ENCODE data around the gene ST3GAL6. TPM values are rescaled to one million over a fixed set of nuclear protein-coding genes. Genes with fewer than 3 reads are reported as not detected.

Gene ST3GAL6
- total RNA-seq, 5 donors from 2014 or later (not counting 1 experiment from before 2014, with no cell fraction given) = 0.55 to 1.0 (median 0.55) TPM; not detected in 2

DNA sequence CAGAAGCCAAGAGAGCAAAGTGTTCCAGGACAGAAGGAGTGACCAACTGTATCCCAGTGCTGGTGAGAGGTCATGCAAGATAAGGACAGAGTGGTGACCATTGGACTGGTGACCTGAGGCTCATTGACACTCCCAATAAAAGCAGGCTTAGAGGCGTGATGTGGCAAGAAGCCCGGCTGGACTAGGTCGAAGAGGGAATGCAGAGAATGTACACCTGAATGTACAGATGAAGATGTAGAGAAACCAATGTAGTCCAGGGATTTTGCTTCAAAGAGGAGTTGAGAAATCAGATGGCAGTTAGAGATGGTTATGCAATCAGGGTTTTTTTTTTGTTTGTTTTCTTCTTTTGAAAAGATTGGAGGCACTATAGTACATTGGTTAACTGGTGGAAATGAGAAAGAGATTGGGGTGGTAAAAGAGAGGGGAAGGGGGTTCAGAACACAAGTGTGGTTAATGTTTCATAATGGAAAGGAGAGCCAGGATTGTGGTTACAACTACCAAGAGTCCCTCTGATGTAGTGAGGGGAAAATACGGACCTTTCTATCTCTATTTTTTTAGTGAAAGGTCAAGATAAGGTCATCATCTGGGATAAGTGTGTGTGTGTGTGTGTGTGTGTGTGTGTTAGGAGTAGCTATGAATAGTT is 23.3 kb downstream of the ST3GAL6 start:
- peaks cover 3 to 9% of the 10 kb centered on the region in 2 donors for H3K27me3 Mint-ChIP-seq
- Histone ChIP-seq H3K9me3 (no peaks in the 10 kb centered on the region), H3K27me3 (replicated peaks in 1 of 2; ENCODE audit: control insufficient read depth in 2 of 2, extremely low read depth in 1 of 2, insufficient read depth in 2 of 2, low read length in 1 of 2) (no peaks in the 10 kb centered on the region), H3K36me3 (ENCODE audit: control insufficient read depth in 2 of 2, extremely low read depth in 1 of 2, insufficient read depth in 1 of 2, low read length in 1 of 2) (no peaks in the 10 kb centered on the region), H3K27ac (ENCODE audit: low read length) (no peak overlapping the region), H3K4me1 (ENCODE audit: control insufficient read depth in 1 of 2, extremely low read depth in 1 of 2, insufficient read depth in 2 of 2, low read length in 2 of 2) (no peaks in the 10 kb centered on the region), H3K4me3 (ENCODE audit: control insufficient read depth in 1 of 2, extremely low read depth in 1 of 2, low read length in 1 of 2) (no peak overlapping the region)
- ATAC-seq (replicated peaks in 1 of 4) (no peak), DNase-seq (no peak)
- H3K4me1 Mint-ChIP-seq = no peaks in the 10 kb centered on the region
- no peaks in the 10 kb centered on the region for H3K9me3 Mint-ChIP-seq
- CTCF ChIA-PET = no interaction called here
- no peak overlapping the region for H3K27ac Mint-ChIP-seq
- POLR2A ChIA-PET = no interaction called here
- 86% methylated on average over 3 of the region's 4 CpGs for WGBS (ENCODE audit: insufficient coverage)
- H3K36me3 Mint-ChIP-seq = no peaks in the 10 kb centered on the region
- H3K4me3 Mint-ChIP-seq = no peak overlapping the region

DNA sequence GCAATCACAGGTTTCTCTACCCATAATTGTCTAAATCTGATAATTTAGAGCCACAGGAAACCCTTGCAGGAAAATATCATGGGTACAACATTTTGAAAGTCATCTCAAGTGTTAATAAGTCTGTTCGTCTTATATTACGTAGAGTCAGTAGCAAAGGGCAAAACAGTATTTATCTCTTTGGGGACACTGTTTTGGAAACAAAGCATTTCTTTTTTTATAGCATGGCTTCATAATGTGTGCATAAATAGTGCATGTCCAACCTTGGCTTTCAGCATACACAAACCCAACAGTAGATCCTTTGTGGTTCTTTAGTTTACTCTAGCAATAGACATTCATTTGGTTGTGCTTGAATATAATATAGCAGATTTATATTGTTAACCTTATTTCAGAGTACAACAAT is 24.0 kb downstream of the ST3GAL6 start:
- ChIA-PET POLR2A (no interaction called here), CTCF (no interaction called here)
- no peaks in the 10 kb centered on the region for H3K9me3 Mint-ChIP-seq
- WGBS (ENCODE audit: insufficient coverage) = 80% methylated on average over 1 of the region's 2 CpGs
- Histone ChIP-seq H3K27me3 (replicated peaks in 1 of 2; ENCODE audit: control insufficient read depth in 2 of 2, extremely low read depth in 1 of 2, insufficient read depth in 2 of 2, low read length in 1 of 2) (no peaks in the 10 kb centered on the region), H3K4me1 (ENCODE audit: control insufficient read depth in 1 of 2, extremely low read depth in 1 of 2, insufficient read depth in 2 of 2, low read length in 2 of 2) (no peaks in the 10 kb centered on the region), H3K9me3 (no peaks in the 10 kb centered on the region), H3K27ac (ENCODE audit: low read length) (no peak overlapping the region), H3K4me3 (ENCODE audit: control insufficient read depth in 1 of 2, extremely low read depth in 1 of 2, low read length in 1 of 2) (no peak overlapping the region), H3K36me3 (ENCODE audit: control insufficient read depth in 2 of 2, extremely low read depth in 1 of 2, insufficient read depth in 1 of 2, low read length in 1 of 2) (no peaks in the 10 kb centered on the region)
- no peaks in the 10 kb centered on the region for H3K36me3 Mint-ChIP-seq
- ATAC-seq (replicated peaks in 1 of 4) = no peak
- no peak overlapping the region for H3K27ac Mint-ChIP-seq
- H3K4me1 Mint-ChIP-seq = no peaks in the 10 kb centered on the region
- DNase-seq = no peak
- peaks cover 3 to 9% of the 10 kb centered on the region in 2 donors for H3K27me3 Mint-ChIP-seq
- H3K4me3 Mint-ChIP-seq = no peak overlapping the region

GRCh38 chr3:98788651-98789050 is 25.5 kb downstream of the ST3GAL6 start:
- Histone ChIP-seq H3K36me3 (ENCODE audit: control insufficient read depth in 2 of 2, extremely low read depth in 1 of 2, insufficient read depth in 1 of 2, low read length in 1 of 2) (no peaks in the 10 kb centered on the region), H3K27ac (ENCODE audit: low read length) (no peak overlapping the region), H3K9me3 (no peaks in the 10 kb centered on the region), H3K4me3 (ENCODE audit: control insufficient read depth in 1 of 2, extremely low read depth in 1 of 2, low read length in 1 of 2) (no peak overlapping the region), H3K4me1 (ENCODE audit: control insufficient read depth in 1 of 2, extremely low read depth in 1 of 2, insufficient read depth in 2 of 2, low read length in 2 of 2) (no peaks in the 10 kb centered on the region), H3K27me3 (replicated peaks in 1 of 2; ENCODE audit: control insufficient read depth in 2 of 2, extremely low read depth in 1 of 2, insufficient read depth in 2 of 2, low read length in 1 of 2) (no peaks in the 10 kb centered on the region)
- Mint-ChIP-seq H3K9me3 (no peaks in the 10 kb centered on the region), H3K27ac (no peak overlapping the region), H3K36me3 (no peaks in the 10 kb centered on the region), H3K4me3 (no peak overlapping the region), H3K27me3 (peaks cover 3 to 9% of the 10 kb centered on the region in 2 donors), H3K4me1 (no peaks in the 10 kb centered on the region)
- DNase-seq = no peak
- POLR2A ChIA-PET = no interaction called here
- no CpG with 5 or more reads among the region's 2 CpGs for whole genome bisulfite sequencing (ENCODE audit: insufficient coverage)
- CTCF ChIA-PET = no interaction called here
- no peak for ATAC-seq (replicated peaks in 1 of 4)

DNA sequence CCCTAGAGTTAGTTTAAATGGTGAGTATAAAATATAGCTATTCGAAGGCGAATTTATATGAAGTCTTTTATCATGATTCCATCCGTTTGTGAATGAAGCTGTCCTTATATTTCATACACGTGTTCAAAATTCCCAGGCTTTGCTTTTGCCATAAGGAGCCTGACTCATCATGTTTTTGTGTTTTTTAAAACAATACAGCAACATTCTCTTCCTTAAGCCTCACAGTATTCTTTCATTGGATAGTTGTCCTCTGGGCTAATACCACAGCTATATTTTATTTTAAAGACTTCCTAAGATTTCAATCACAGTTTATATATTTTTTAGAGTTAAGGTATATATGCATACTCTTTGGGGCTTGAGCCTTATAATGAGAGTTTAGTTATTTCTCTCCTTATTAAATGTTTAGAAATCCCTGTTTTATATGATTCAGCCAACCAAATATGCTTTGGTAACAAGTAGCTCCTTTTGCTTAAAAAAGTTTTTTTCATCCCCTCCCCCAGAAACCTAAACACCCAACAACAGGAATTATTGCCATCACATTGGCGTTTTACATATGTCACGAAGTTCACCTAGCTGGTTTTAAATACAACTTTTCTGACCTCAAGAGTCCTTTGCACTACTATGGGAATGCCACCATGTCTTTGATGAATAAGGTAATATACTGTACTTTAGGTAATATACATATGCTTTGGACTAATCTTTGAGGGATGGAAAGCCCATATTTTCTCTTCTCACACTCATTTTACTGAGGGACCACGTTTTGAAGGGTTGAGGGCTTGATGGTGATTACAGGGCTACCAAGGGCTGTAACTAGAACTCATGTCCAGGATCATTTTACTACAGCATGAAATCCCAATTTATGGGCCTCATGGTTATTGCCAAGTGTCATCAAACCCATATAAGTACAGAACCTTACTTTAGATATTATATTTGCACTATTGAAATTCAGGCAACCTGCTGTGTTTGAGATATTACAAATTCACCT is 28.5 kb downstream of the ST3GAL6 start:
- H3K9me3 Mint-ChIP-seq = no peaks in the 10 kb centered on the region
- no peak for ATAC-seq (replicated peaks in 1 of 4)
- H3K27ac Mint-ChIP-seq = no peak overlapping the region
- WGBS (ENCODE audit: insufficient coverage) = 80% methylated on average over 1 of the region's 7 CpGs
- H3K4me1 Mint-ChIP-seq = no peaks in the 10 kb centered on the region
- H3K27me3 Mint-ChIP-seq = peaks cover 0 to under 1% of the 10 kb centered on the region in 2 donors
- CTCF ChIA-PET = no interaction called here
- H3K4me3 ChIP-seq (ENCODE audit: control insufficient read depth in 1 of 2, extremely low read depth in 1 of 2, low read length in 1 of 2) = no peak overlapping the region
- no peaks in the 10 kb centered on the region for H3K36me3 Mint-ChIP-seq
- H3K27me3 ChIP-seq (replicated peaks in 1 of 2; ENCODE audit: control insufficient read depth in 2 of 2, extremely low read depth in 1 of 2, insufficient read depth in 2 of 2, low read length in 1 of 2) = no peaks in the 10 kb centered on the region
- H3K4me1 ChIP-seq (ENCODE audit: control insufficient read depth in 1 of 2, extremely low read depth in 1 of 2, insufficient read depth in 2 of 2, low read length in 2 of 2) = no peaks in the 10 kb centered on the region
- no peak for DNase-seq
- H3K4me3 Mint-ChIP-seq = no peak overlapping the region
- H3K36me3 ChIP-seq (ENCODE audit: control insufficient read depth in 2 of 2, extremely low read depth in 1 of 2, insufficient read depth in 1 of 2, low read length in 1 of 2) = no peaks in the 10 kb centered on the region
- H3K27ac ChIP-seq (ENCODE audit: low read length) = no peak overlapping the region
- H3K9me3 ChIP-seq = no peaks in the 10 kb centered on the region
- POLR2A ChIA-PET = interaction anchor here in 1 of 2 donors (1.0 kb wide), 1 partner anchor 13 kb away, joined by 4 read pairs; no protein-coding TSS in a partner anchor

- H3K4me1 ChIP-seq (ENCODE audit: control insufficient read depth in 1 of 2, extremely low read depth in 1 of 2, insufficient read depth in 2 of 2, low read length in 2 of 2) = no peaks in the 10 kb centered on the region
- H3K36me3 Mint-ChIP-seq = no peaks in the 10 kb centered on the region
- no CpG with 5 or more reads among the region's 3 CpGs for WGBS (ENCODE audit: insufficient coverage)
- no peak overlapping the region for H3K4me3 ChIP-seq (ENCODE audit: control insufficient read depth in 1 of 2, extremely low read depth in 1 of 2, low read length in 1 of 2)
- no peak overlapping the region for H3K4me3 Mint-ChIP-seq
- no peaks in the 10 kb centered on the region for H3K9me3 Mint-ChIP-seq
- CTCF ChIA-PET = no interaction called here
- H3K27me3 ChIP-seq (replicated peaks in 1 of 2; ENCODE audit: control insufficient read depth in 2 of 2, extremely low read depth in 1 of 2, insufficient read depth in 2 of 2, low read length in 1 of 2) = no peaks in the 10 kb centered on the region
- POLR2A ChIA-PET = no interaction called here
- no peak overlapping the region for H3K27ac ChIP-seq (ENCODE audit: low read length)
- DNase-seq (no peak), ATAC-seq (replicated peaks in 1 of 4) (no peak)
- H3K4me1 Mint-ChIP-seq = no peaks in the 10 kb centered on the region
- no peaks in the 10 kb centered on the region for H3K36me3 ChIP-seq (ENCODE audit: control insufficient read depth in 2 of 2, extremely low read depth in 1 of 2, insufficient read depth in 1 of 2, low read length in 1 of 2)
- no peaks in the 10 kb centered on the region for H3K27me3 Mint-ChIP-seq
- H3K9me3 ChIP-seq = no peaks in the 10 kb centered on the region
- H3K27ac Mint-ChIP-seq = no peak overlapping the region
Observed at GRCh38 chr3:98793971-98794370, 30.8 kb downstream of the ST3GAL6 start.

GRCh38 chr3:98796334-98796733 is 33.2 kb downstream of the ST3GAL6 start:
- Histone ChIP-seq H3K36me3 (ENCODE audit: control insufficient read depth in 2 of 2, extremely low read depth in 1 of 2, insufficient read depth in 1 of 2, low read length in 1 of 2) (no peaks in the 10 kb centered on the region), H3K27ac (ENCODE audit: low read length) (no peak overlapping the region), H3K9me3 (no peaks in the 10 kb centered on the region), H3K27me3 (replicated peaks in 1 of 2; ENCODE audit: control insufficient read depth in 2 of 2, extremely low read depth in 1 of 2, insufficient read depth in 2 of 2, low read length in 1 of 2) (no peaks in the 10 kb centered on the region), H3K4me1 (ENCODE audit: control insufficient read depth in 1 of 2, extremely low read depth in 1 of 2, insufficient read depth in 2 of 2, low read length in 2 of 2) (peaks cover 0 to 3% of the 10 kb centered on the region in 2 experiments), H3K4me3 (ENCODE audit: control insufficient read depth in 1 of 2, extremely low read depth in 1 of 2, low read length in 1 of 2) (no peak overlapping the region)
- ChIA-PET CTCF (interaction anchor here in 1 of 2 donors (0.7 kb wide), 1 partner anchor 943 kb away, joined by 3 read pairs; no protein-coding TSS in a partner anchor), POLR2A (no interaction called here)
- H3K9me3 Mint-ChIP-seq = no peaks in the 10 kb centered on the region
- no peak overlapping the region for H3K27ac Mint-ChIP-seq
- H3K4me3 Mint-ChIP-seq = no peak overlapping the region
- H3K36me3 Mint-ChIP-seq = no peaks in the 10 kb centered on the region
- ATAC-seq (replicated peaks in 1 of 4) = no peak
- 83% methylated on average over 1 of the region's 5 CpGs for WGBS (ENCODE audit: insufficient coverage)
- DNase-seq = no peak
- H3K4me1 Mint-ChIP-seq = no peaks in the 10 kb centered on the region
- H3K27me3 Mint-ChIP-seq = no peaks in the 10 kb centered on the region

All from T-cell (primary cell).